Ovary (tissue), 9 donors: ENCODE measurements around the gene RAET1E. TPM values are rescaled to one million over a fixed set of nuclear protein-coding genes. Genes with fewer than 3 reads are reported as not detected.
"Not testable (repeated sequence)": the region's sequence is repeated elsewhere in the genome, so short reads cannot be mapped to it uniquely, and the experiment has no call there.

Experiments used
- DNase-seq, 5 donors: peaks; one replicate each; pipeline ENCODE4 v3.0.0-alpha.2; 2019 to 2020
- H3K27ac ChIP-seq, 2 donors: fragments of 200-600 bp; one replicate each; pipeline versions ENCODE4 v1.5.1 to v1.8.0; 2019 to 2022
- H3K27me3 ChIP-seq: fragments of 200-600 bp; one replicate; pipeline ENCODE4 v1.8.0; 2022
- H3K36me3 ChIP-seq: fragments of 200-600 bp; sonication (generic); one replicate; pipeline ENCODE4 v1.5.1; 2019
- H3K4me1 ChIP-seq: one replicate; pipeline ENCODE4 v1.8.1; 2013; ENCODE audit warnings: mild to moderate bottlenecking, moderate library complexity; ENCODE audit not compliant: insufficient read depth
- H3K4me3 ChIP-seq: fragments of 200-600 bp; sonication (generic); one replicate; pipeline ENCODE4 v1.5.1; 2017
- H3K9me3 ChIP-seq, 2 donors: fragments of 200-600 bp in 1 of 2; sonication (generic) in 1 of 2; one replicate each; pipeline versions ENCODE4 v1.5.1 to v1.8.1; 2013 to 2019; ENCODE audit warnings: mild to moderate bottlenecking in 1 of 2, moderate library complexity in 1 of 2
- CTCF ChIP-seq, 3 donors: fragments of 450-650 bp in 2 of 3; fragments of 200-600 bp in 1 of 3; IDR thresholded peaks; one replicate each; pipeline versions ENCODE4 v1.5.1 to v1.8.0; 2016 to 2022; ENCODE audit warnings: antibody characterized with exemption in 3 of 3, mild to moderate bottlenecking in 1 of 3
- EP300 ChIP-seq: sonication (generic); formaldehyde crosslinking; IDR thresholded peaks from one replicate; pipeline ENCODE4 v1.6.1; 2017; ENCODE audit warnings: antibody characterized with exemption
- POLR2A ChIP-seq: fragments of 450-650 bp; IDR thresholded peaks from one replicate; pipeline ENCODE4 v1.6.1; 2017; ENCODE audit warnings: antibody characterized with exemption, mild to moderate bottlenecking, moderate library complexity
- WGBS, 3 donors: extraction: QIAGEN DNeasy Blood & Tissue Kit in 1 of 3; methylation state at CpG; one replicate each; pipeline versions ENCODE4 v1.1.5 to v1.1.7; 2013 to 2017; 5-methylcytosine and 5-hydroxymethylcytosine counted together
- intact Hi-C, 4 donors: fragments of 100-400 bp; cut with DNase I; formaldehyde crosslinking; loops; one replicate each; pipeline versions ENCODE4 v1.11.0 to v1.15.1; 2022 to 2023
- polyA plus RNA-seq, 2 donors: library from polyadenylated mRNA; stranded (reverse); fragments of 200-250 nt in 1 of 2; fragments of 350-450 nt in 1 of 2; fragmentation: Illumina TruSeq in 1 of 2; extraction: RNeasy Lipid Tissue Mini Kit (QIAGEN cat#74804) in 1 of 2; gene quantifications; one replicate each; pipeline ENCODE4 v1.2.3, GENCODE V29; 2013 to 2014
- total RNA-seq, 7 donors: library from RNA; depleted of rRNA in 2 of 7; stranded (reverse); fragments of >200 nt in 2 of 7; fragmentation: NEBNext Ultra II Directional in 3 of 7; extraction: Animal tissue kit (Norgen Biotek cat#: 25700) in 3 of 7; gene quantifications; one replicate each; pipeline versions ENCODE4 v1.1.0 to v1.2.4, GENCODE V29; 2016 to 2023
- donor health status: DM: no; HTN: no; CAD: no; lungs with moderate emphysema.
- donor health status: DM: no; HTN: no; CAD: no.
- donor health status: Bipolar disorder and iron deficiency.
- donor health status: DM: yes; HTN: yes; CAD: no.
- donor health status: DM: no; HTN: no; CAD: no.
- donor health status: DM: yes; HTN: yes; CAD: no.

RAET1E gene
- total and polyA plus RNA-seq, 9 donors, result 0.11 to 0.69 (median 0.22) TPM; not detected in 3

GRCh38 chr6:149854532-149854931 is 43.4 kb downstream of the RAET1E start:
- Histone ChIP-seq H3K27me3 (no peaks in the 10 kb centered on the region), H3K27ac (no peak overlapping the region), H3K4me1 (no peaks in the 10 kb centered on the region), H3K4me3 (no peak overlapping the region), H3K36me3 (no peaks in the 10 kb centered on the region), H3K9me3 (no peaks in the 10 kb centered on the region)
- DNase-seq, result no peak
- intact Hi-C loops, result no loop called here
- WGBS, 3 donors, result 79 to 81% (median 81%) methylated on average over 6 of the region's 6 CpGs
- TF ChIP-seq CTCF (IDR thresholded peaks at IDR 0.05) (no peak), POLR2A (no peak), EP300 (no peak)

GRCh38 chr6:149854017-149854416 is 43.9 kb downstream of the RAET1E start:
- H3K27me3 ChIP-seq, H3K27ac ChIP-seq, intact Hi-C loops, H3K9me3 ChIP-seq, H3K36me3 ChIP-seq, DNase-seq, H3K4me1 ChIP-seq, H3K4me3 ChIP-seq: not testable (repeated sequence)
- 87 to 92% (median 91%) methylated on average over 4 of the region's 4 CpGs for WGBS, 3 donors

GRCh38 chr6:149852881-149853280 is 45.0 kb downstream of the RAET1E start:
- TF ChIP-seq CTCF (IDR thresholded peaks at IDR 0.05) (no peak), POLR2A (no peak), EP300 (no peak)
- DNase-seq, result no peak
- intact Hi-C loops, result no loop called here
- Histone ChIP-seq H3K9me3 (no peaks in the 10 kb centered on the region), H3K27me3 (no peaks in the 10 kb centered on the region), H3K36me3 (no peaks in the 10 kb centered on the region), H3K4me3 (no peak overlapping the region), H3K4me1 (no peaks in the 10 kb centered on the region), H3K27ac (no peak overlapping the region)
- WGBS, 3 donors, result 92 to 96% (median 94%) methylated on average over 12 of the region's 12 CpGs

GRCh38 chr6:149852180-149852579 is 45.7 kb downstream of the RAET1E start:
- no peaks in the 10 kb centered on the region for H3K36me3 ChIP-seq
- no peaks in the 10 kb centered on the region for H3K9me3 ChIP-seq
- H3K27me3 ChIP-seq, result no peaks in the 10 kb centered on the region
- H3K27ac ChIP-seq, result no peak overlapping the region
- TF ChIP-seq EP300 (no peak), CTCF (IDR thresholded peaks at IDR 0.05) (no peak), POLR2A (no peak)
- no peak for DNase-seq
- no peak overlapping the region for H3K4me3 ChIP-seq
- intact Hi-C loops, result no loop called here
- no peaks in the 10 kb centered on the region for H3K4me1 ChIP-seq
- 82 to 87% (median 86%) methylated on average over 6 of the region's 6 CpGs for WGBS, 3 donors

- no peaks in the 10 kb centered on the region for H3K27me3 ChIP-seq
- no peak overlapping the region for H3K27ac ChIP-seq
- H3K4me3 ChIP-seq, result no peak overlapping the region
- no peak for TF ChIP-seq EP300
- TF ChIP-seq CTCF (IDR thresholded peaks at IDR 0.05), result no peak
- H3K36me3 ChIP-seq, result no peaks in the 10 kb centered on the region
- no peaks in the 10 kb centered on the region for H3K4me1 ChIP-seq
- intact Hi-C loops, result no loop called here
- no peak for DNase-seq
- 91 to 98% (median 93%) methylated on average over 5 of the region's 5 CpGs for WGBS, 3 donors
- H3K9me3 ChIP-seq, result no peaks in the 10 kb centered on the region
Observed at GRCh38 chr6:149851461-149852110, 46.3 kb downstream of the RAET1E start.

- intact Hi-C loops, H3K27ac ChIP-seq, H3K36me3 ChIP-seq, H3K9me3 ChIP-seq, DNase-seq, H3K27me3 ChIP-seq, H3K4me1 ChIP-seq, H3K4me3 ChIP-seq: not testable (repeated sequence)
- 70 to 83% (median 70%) methylated on average over 4 of the region's 4 CpGs for whole genome bisulfite sequencing, 3 donors
Observed at GRCh38 chr6:149848343-149848742, 49.6 kb downstream of the RAET1E start.
